K562 (cell line): ENCODE data around the gene RPL9. TPM values are rescaled to one million over a fixed set of nuclear protein-coding genes. Genes with fewer than 3 reads are reported as not detected.
A peak's percentile ranks its signal among the peaks of the same experiment; 100 is the strongest.

Experiments
- ATF7 ChIP-seq: fragments of 450-650 bp; IDR thresholded peaks from 2 replicates; pipeline ENCODE4 v1.7.1; 2014; ENCODE audit warnings: mild to moderate bottlenecking, moderate library complexity
- GATAD2B ChIP-seq: fragments of 450-650 bp; IDR thresholded peaks from 2 replicates; pipeline ENCODE4 v1.6.1; 2017; ENCODE audit warnings: mild to moderate bottlenecking, borderline replicate concordance
- HOMEZ ChIP-seq: fragments of 250-450 bp; sonication (Bioruptor Pico); IDR thresholded peaks from 2 replicates; pipeline ENCODE4 v1.4.0; 2020; ENCODE audit warnings: mild to moderate bottlenecking, moderate library complexity
- IRF1 ChIP-seq: sonication (generic); formaldehyde crosslinking; IDR thresholded peaks from 2 replicates; pipeline ENCODE4 v1.8.0; 2022; ENCODE audit warnings: missing genetic modification reagents, mild to moderate bottlenecking, borderline replicate concordance
- LARP7 ChIP-seq: fragments of 450-650 bp; IDR thresholded peaks from 2 replicates; pipeline ENCODE4 v1.6.1; 2016
- MCM7 ChIP-seq, 2 experiments: fragments of 450-650 bp; IDR thresholded peaks; 2 replicates each; pipeline ENCODE4 v1.6.1; 2016 to 2018
- MGA ChIP-seq: fragments of 450-650 bp; IDR thresholded peaks from 2 replicates; pipeline ENCODE4 v1.6.1; 2016; ENCODE audit warnings: mild to moderate bottlenecking, moderate library complexity
- PYGO2 ChIP-seq: fragments of 450-650 bp; IDR thresholded peaks from 2 replicates; pipeline ENCODE4 v1.6.1; 2016; ENCODE audit warnings: mild to moderate bottlenecking, missing genetic modification characterization, moderate library complexity, missing compliant biosample characterization
- TAF7 ChIP-seq: fragments of 450-650 bp; IDR thresholded peaks from 2 replicates; pipeline ENCODE4 v1.6.1; 2016; ENCODE audit warnings: missing genetic modification characterization, missing compliant biosample characterization
- TARDBP ChIP-seq: fragments of 450-650 bp; IDR thresholded peaks from 2 replicates; pipeline ENCODE4 v1.6.1; 2016
- TBP ChIP-seq: optimal IDR thresholded peaks from 2 replicates; pipeline ENCODE3; 2011; ENCODE audit warnings: low read depth, low read length, improper control_type of control experiment
- ZNF561 ChIP-seq: fragments of 450-650 bp; formaldehyde crosslinking; conservative IDR thresholded peaks from 2 replicates; pipeline ENCODE4 v1.4.0; 2020; ENCODE audit warnings: mild to moderate bottlenecking, moderate library complexity
- ZNF707 ChIP-seq: fragments of 250-450 bp; sonication (Bioruptor Pico); conservative IDR thresholded peaks from 2 replicates; pipeline ENCODE4 v1.8.0; 2022; ENCODE audit warnings: inconsistent platforms, mild to moderate bottlenecking, moderate library complexity
- polyA plus RNA-seq, 8 experiments: library from polyadenylated mRNA; depleted of rRNA in 4 of 8; stranded (reverse) in 5 of 8; unstranded in 3 of 8; fragments of >200 nt; fragmentation: Nextera tagmentation in 2 of 8; fragmentation: Illumina TruSeq in 1 of 8; extraction: Ambion mirVana in 2 of 8; extraction: Trizol in 1 of 8; gene quantifications; 2 replicates each; pipeline versions ENCODE4 v1.2.1 to v1.2.3, GENCODE V29; 2011 to 2014; ENCODE audit warnings: inconsistent platforms in 1 of 8, missing spikeins in 1 of 8
- total RNA-seq, 7 experiments: library from RNA; depleted of rRNA in 6 of 7; stranded (reverse); fragments of >200 nt in 6 of 7; fragmentation: Illumina TruSeq in 2 of 7; extraction: Trizol in 2 of 7; gene quantifications; 2 replicates each; pipeline versions ENCODE4 v1.2.1 to v1.2.3, GENCODE V29; 2011 to 2021; ENCODE audit warnings: low replicate concordance in 1 of 7
- TF ChIP-seq, protein P1 (sequence below): fragments of 250-450 bp; sonication (Bioruptor Pico); IDR thresholded peaks from 2 replicates; pipeline ENCODE4 v1.4.0; 2020; ENCODE audit warnings: mild to moderate bottlenecking

RPL9 gene
- total and polyA plus RNA-seq, 9 of the 15 experiments (the other 6 are each of a cell fraction or from before 2014, with no cell fraction given), result 1,925 to 5,178 (median 3,033) TPM

DNA sequence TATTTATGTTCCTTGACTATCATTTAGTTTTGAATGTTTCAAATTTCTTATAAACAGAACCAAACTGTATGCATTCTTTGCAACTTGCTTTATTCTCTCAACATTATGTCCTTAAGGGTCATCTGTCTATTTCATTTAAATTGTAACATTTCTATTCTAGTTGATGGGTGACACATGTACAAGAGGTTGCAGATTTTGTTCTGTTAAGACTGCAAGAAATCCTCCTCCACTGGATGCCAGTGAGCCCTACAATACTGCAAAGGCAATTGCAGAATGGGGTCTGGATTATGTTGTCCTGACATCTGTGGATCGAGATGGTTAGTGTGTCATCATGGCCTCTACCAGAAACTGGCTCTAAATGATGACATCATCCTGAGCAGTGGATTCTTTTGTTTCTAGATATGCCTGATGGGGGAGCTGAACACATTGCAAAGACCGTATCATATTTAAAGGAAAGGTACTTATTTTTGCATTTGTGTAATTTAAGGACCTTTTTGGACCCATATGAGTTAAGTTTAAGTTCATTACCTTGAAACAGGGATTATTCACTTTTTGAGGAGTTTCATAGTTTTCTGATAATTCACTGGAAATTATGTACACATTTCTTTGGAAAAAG lies 6.3 kb upstream of the RPL9 start (continued):
- no peak; the same call in 1 of the 2 replicates for TF ChIP-seq ZNF707 (CRISPR knock-in tag)
- TF ChIP-seq IRF1 (CRISPR knock-in tag), result no peak
- no peak for TF ChIP-seq HOMEZ (CRISPR knock-in tag)
- no peak for TF ChIP-seq GATAD2B
- peak; percentile 37 for TF ChIP-seq TBP
- no peak for TF ChIP-seq PYGO2 (tag)
- no peak for TF ChIP-seq TARDBP
- TF ChIP-seq, protein P1, sequence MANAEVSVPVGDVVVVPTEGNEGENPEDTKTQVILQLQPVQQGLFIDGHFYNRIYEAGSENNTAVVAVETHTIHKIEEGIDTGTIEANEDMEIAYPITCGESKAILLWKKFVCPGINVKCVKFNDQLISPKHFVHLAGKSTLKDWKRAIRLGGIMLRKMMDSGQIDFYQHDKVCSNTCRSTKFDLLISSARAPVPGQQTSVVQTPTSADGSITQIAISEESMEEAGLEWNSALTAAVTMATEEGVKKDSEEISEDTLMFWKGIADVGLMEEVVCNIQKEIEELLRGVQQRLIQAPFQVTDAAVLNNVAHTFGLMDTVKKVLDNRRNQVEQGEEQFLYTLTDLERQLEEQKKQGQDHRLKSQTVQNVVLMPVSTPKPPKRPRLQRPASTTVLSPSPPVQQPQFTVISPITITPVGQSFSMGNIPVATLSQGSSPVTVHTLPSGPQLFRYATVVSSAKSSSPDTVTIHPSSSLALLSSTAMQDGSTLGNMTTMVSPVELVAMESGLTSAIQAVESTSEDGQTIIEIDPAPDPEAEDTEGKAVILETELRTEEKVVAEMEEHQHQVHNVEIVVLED (CRISPR knock-in tag), result peak; percentile 29; the same call in 1 of the 2 replicates
- peak; percentile 99 for TF ChIP-seq ATF7
- no peak for TF ChIP-seq ZNF561 (CRISPR knock-in tag)
- no peak for TF ChIP-seq LARP7
- TF ChIP-seq MGA, result 0 out of 2 replicates have a peak, but pooled peaks have one; percentile 33
- no peak for TF ChIP-seq TAF7 (tag)
- TF ChIP-seq MCM7 (IDR thresholded peaks at IDR 0.05), result no peak
